Parathyroid adenoma (tissue), 2 donors: ENCODE measurements around the gene IL1RAPL1.

Experiments used
- H2AFZ ChIP-seq: fragments of 300-600 bp; sonication (generic); one replicate; pipeline ENCODE4 v1.7.0; 2017; ENCODE audit warnings: antibody characterized with exemption, mild to moderate bottlenecking
- H3K27ac ChIP-seq: fragments of 300-600 bp; sonication (generic); one replicate; pipeline ENCODE4 v1.7.0; 2017
- H3K27me3 ChIP-seq: fragments of 300-600 bp; sonication (generic); one replicate; pipeline ENCODE4 v1.7.0; 2017; ENCODE audit warnings: low read length; ENCODE audit not compliant: control insufficient read depth, insufficient read depth
- H3K36me3 ChIP-seq: fragments of 300-600 bp; sonication (generic); one replicate; pipeline ENCODE4 v1.7.0; 2017; ENCODE audit warnings: low read length; ENCODE audit not compliant: control insufficient read depth, insufficient read depth
- H3K4me1 ChIP-seq: fragments of 300-600 bp; sonication (generic); one replicate; pipeline ENCODE4 v1.7.0; 2017; ENCODE audit warnings: control low read depth
- H3K4me2 ChIP-seq: fragments of 300-600 bp; sonication (generic); one replicate; pipeline ENCODE4 v1.7.0; 2017; ENCODE audit warnings: low read length
- H3K4me3 ChIP-seq: fragments of 300-600 bp; sonication (generic); one replicate; pipeline ENCODE4 v1.7.0; 2017; ENCODE audit warnings: low read depth, low read length
- H3K79me2 ChIP-seq: fragments of 300-600 bp; sonication (generic); one replicate; pipeline ENCODE4 v1.7.0; 2017; ENCODE audit warnings: control low read depth
- H3K9ac ChIP-seq: fragments of 300-600 bp; sonication (generic); one replicate; pipeline ENCODE4 v1.7.0; 2017; ENCODE audit warnings: mild to moderate bottlenecking
- H3K9me3 ChIP-seq: fragments of 300-600 bp; sonication (generic); one replicate; pipeline ENCODE4 v1.7.0; 2017; ENCODE audit warnings: low read length; ENCODE audit not compliant: control insufficient read depth
- TF ChIP-seq, protein P1 (sequence below): fragments of 300-600 bp; sonication (generic); IDR thresholded peaks from one replicate; pipeline ENCODE4 v1.7.0; 2017; ENCODE audit warnings: antibody characterized with exemption, mild to moderate bottlenecking
- donor health status: primary hyperparathyroidism.

Gene IL1RAPL1

DNA sequence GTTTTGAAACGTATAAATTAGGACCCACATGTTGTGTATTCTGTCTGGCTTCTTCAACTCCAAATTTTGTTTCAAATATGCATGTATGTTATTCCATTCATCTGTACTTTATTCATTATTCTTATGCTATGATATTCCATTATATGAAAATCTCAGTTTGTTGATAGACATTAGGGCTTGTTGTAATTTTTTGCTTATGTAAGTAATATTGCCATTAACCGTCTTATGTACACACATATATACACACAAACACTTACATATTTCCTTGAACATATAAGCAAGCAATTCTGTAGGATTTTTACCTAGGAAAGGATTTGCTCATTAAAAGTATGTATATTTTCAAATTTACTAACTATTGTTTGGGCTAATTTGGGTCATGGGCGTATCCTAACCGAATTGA is 820.1 kb downstream of the IL1RAPL1 start:
- TF ChIP-seq, protein P1, sequence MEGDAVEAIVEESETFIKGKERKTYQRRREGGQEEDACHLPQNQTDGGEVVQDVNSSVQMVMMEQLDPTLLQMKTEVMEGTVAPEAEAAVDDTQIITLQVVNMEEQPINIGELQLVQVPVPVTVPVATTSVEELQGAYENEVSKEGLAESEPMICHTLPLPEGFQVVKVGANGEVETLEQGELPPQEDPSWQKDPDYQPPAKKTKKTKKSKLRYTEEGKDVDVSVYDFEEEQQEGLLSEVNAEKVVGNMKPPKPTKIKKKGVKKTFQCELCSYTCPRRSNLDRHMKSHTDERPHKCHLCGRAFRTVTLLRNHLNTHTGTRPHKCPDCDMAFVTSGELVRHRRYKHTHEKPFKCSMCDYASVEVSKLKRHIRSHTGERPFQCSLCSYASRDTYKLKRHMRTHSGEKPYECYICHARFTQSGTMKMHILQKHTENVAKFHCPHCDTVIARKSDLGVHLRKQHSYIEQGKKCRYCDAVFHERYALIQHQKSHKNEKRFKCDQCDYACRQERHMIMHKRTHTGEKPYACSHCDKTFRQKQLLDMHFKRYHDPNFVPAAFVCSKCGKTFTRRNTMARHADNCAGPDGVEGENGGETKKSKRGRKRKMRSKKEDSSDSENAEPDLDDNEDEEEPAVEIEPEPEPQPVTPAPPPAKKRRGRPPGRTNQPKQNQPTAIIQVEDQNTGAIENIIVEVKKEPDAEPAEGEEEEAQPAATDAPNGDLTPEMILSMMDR, result no peak
- Histone ChIP-seq H3K9me3 (no peaks in the 10 kb centered on the region), H3K4me2 (no peak overlapping the region), H3K4me3 (no peak overlapping the region), H3K79me2 (no peaks in the 10 kb centered on the region), H2AFZ (no peak overlapping the region), H3K27me3 (no peaks in the 10 kb centered on the region), H3K4me1 (no peaks in the 10 kb centered on the region), H3K9ac (no peak overlapping the region), H3K27ac (no peak overlapping the region), H3K36me3 (no peaks in the 10 kb centered on the region)

GRCh38 chrX:29419774-29420553 is 832.7 kb downstream of the IL1RAPL1 start:
- H3K27me3 ChIP-seq, result no peaks in the 10 kb centered on the region
- H3K4me3 ChIP-seq, result no peak overlapping the region
- no peak overlapping the region for H3K4me2 ChIP-seq
- no peak overlapping the region for H3K9ac ChIP-seq
- H3K9me3 ChIP-seq, result no peaks in the 10 kb centered on the region
- TF ChIP-seq, protein P1, result no peak
- no peaks in the 10 kb centered on the region for H3K36me3 ChIP-seq
- H2AFZ ChIP-seq, result no peak overlapping the region
- no peak overlapping the region for H3K27ac ChIP-seq
- no peaks in the 10 kb centered on the region for H3K79me2 ChIP-seq
- H3K4me1 ChIP-seq, result no peaks in the 10 kb centered on the region

DNA sequence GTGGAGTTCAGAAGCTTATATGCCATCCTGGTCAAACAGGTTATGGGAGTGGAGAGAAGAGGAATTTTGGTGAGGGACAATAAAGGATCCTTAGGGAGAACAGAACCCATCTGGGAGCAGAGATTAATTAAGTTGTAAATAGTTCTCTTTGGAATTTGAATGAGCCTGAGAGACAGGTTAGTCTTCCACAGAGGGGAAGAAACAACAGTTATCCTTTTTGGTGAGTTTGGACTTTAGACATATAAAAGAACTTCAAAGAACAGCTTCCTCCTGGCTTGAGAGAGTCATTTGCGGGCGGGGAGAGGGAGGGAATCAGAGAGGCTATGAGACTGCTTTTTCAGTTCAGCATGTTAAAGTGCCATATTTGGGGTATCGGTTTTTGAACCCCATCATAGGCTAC is 834.8 kb downstream of the IL1RAPL1 start:
- TF ChIP-seq, protein P1, result no peak
- Histone ChIP-seq H3K27ac (no peak overlapping the region), H3K4me3 (no peak overlapping the region), H3K9me3 (no peaks in the 10 kb centered on the region), H3K4me1 (no peaks in the 10 kb centered on the region), H3K79me2 (no peaks in the 10 kb centered on the region), H3K27me3 (no peaks in the 10 kb centered on the region), H3K9ac (no peak overlapping the region), H3K4me2 (no peak overlapping the region), H2AFZ (no peak overlapping the region), H3K36me3 (no peaks in the 10 kb centered on the region)

DNA sequence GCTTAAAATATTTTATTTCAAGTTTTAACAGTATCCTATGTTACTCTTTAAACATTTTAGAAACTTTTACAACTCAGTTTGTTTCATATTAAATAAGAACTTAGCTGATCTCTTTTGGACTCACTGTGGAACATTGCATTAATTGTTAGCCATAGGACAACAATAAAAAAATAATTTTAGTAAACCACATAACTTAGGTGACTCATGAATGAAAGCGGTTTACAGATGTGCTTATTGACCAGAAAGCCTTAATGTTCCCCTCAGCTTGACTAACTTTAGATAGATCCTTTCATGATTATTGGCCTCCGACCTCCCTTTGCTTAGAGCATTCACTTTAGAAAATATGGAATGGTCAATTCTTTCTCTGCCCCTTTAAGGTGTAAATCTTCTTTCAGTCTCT is 844.6 kb downstream of the IL1RAPL1 start:
- H3K79me2 ChIP-seq, result no peaks in the 10 kb centered on the region
- H3K4me3 ChIP-seq, result no peak overlapping the region
- no peak overlapping the region for H3K9ac ChIP-seq
- no peaks in the 10 kb centered on the region for H3K27me3 ChIP-seq
- H3K4me2 ChIP-seq, result no peak overlapping the region
- no peaks in the 10 kb centered on the region for H3K4me1 ChIP-seq
- no peaks in the 10 kb centered on the region for H3K36me3 ChIP-seq
- no peak overlapping the region for H3K27ac ChIP-seq
- H3K9me3 ChIP-seq, result no peaks in the 10 kb centered on the region
- TF ChIP-seq, protein P1, result no peak
- H2AFZ ChIP-seq, result no peak overlapping the region

DNA sequence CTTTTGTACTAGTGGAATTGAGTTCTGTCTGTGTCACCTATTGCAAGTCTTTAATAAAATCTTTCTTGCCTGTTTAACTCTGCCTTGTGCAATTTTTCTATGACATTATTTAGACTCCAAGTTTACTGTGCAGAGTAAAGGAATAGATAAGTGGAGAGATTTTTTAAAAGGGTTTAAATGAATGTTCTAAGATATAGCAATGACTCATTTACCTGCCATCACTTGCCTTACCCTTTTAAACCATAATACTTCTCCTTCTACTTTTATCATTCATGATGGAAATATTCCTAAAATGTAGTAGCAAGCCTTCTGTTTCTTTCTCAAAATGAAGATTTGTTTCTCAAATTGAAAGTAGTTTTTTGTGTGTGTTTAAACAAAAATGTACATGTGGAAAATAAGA is 845.3 kb downstream of the IL1RAPL1 start:
- Histone ChIP-seq H3K4me2 (no peak overlapping the region), H2AFZ (no peak overlapping the region), H3K9ac (no peak overlapping the region), H3K9me3 (no peaks in the 10 kb centered on the region), H3K27me3 (no peaks in the 10 kb centered on the region), H3K27ac (no peak overlapping the region), H3K36me3 (no peaks in the 10 kb centered on the region), H3K79me2 (no peaks in the 10 kb centered on the region), H3K4me3 (no peak overlapping the region), H3K4me1 (no peaks in the 10 kb centered on the region)
- TF ChIP-seq, protein P1, result no peak
